Ascending aorta (tissue), 2 donors: Measurements from ENCODE around the gene C5orf24. TPM values are rescaled to one million over a fixed set of nuclear protein-coding genes. Genes with fewer than 3 reads are reported as not detected.
A peak's percentile ranks its signal among the peaks of the same experiment; 100 is the strongest.

Source experiments
- DNase-seq, 2 donors: peaks; one replicate each; pipeline ENCODE4 v3.0.0-alpha.2; 2019; ENCODE audit warnings: low spot score in 2 of 2
- H3K27ac ChIP-seq, 2 donors: fragments of 200-600 bp; sonication (generic); one replicate each; pipeline ENCODE4 v1.5.1; 2016 to 2017; ENCODE audit warnings: mild to moderate bottlenecking in 1 of 2
- H3K27me3 ChIP-seq: fragments of 200-600 bp; sonication (generic); one replicate; pipeline ENCODE4 v1.5.1; 2017
- H3K36me3 ChIP-seq, 2 donors: fragments of 200-600 bp; sonication (generic); one replicate each; pipeline ENCODE4 v1.5.1; 2016
- H3K4me1 ChIP-seq, 2 donors: fragments of 200-600 bp; sonication (generic); one replicate each; pipeline ENCODE4 v1.5.1; 2016 to 2017; ENCODE audit warnings: mild to moderate bottlenecking in 1 of 2
- H3K4me3 ChIP-seq, 2 donors: fragments of 200-600 bp; sonication (generic); one replicate each; pipeline ENCODE4 v1.5.1; 2016 to 2017; ENCODE audit warnings: mild to moderate bottlenecking in 1 of 2
- H3K9me3 ChIP-seq, 2 donors: fragments of 200-600 bp; sonication (generic); one replicate each; pipeline ENCODE4 v1.5.1; 2016
- CTCF ChIP-seq, 3 experiments: fragments of 200-600 bp in 2 of 3; fragments of 450-650 bp in 1 of 3; sonication (generic) in 2 of 3; IDR thresholded peaks; one replicate each; pipeline ENCODE4 v1.5.1; 2016 to 2019; ENCODE audit warnings: antibody characterized with exemption in 3 of 3, mild to moderate bottlenecking in 1 of 3, moderate library complexity in 1 of 3
- intact Hi-C: fragments of 100-400 bp; cut with DNase I; formaldehyde crosslinking; loops from one replicate; pipeline ENCODE4 v1.15.1; 2023
- total RNA-seq: library from RNA; depleted of rRNA; stranded (reverse); fragments of >200 nt; gene quantifications from one replicate; pipeline ENCODE4 v1.1.0, GENCODE V29; 2016

The C5orf24 gene
- total RNA-seq, 1 donor from 2014 or later = 36.5 TPM

GRCh38 chr5:134905246-134905996 lies 59.7 kb downstream of the C5orf24 start:
- Histone ChIP-seq H3K9me3 (no peaks in the 10 kb centered on the region), H3K36me3 (peaks cover 4 to 6% of the 10 kb centered on the region in 2 donors), H3K27ac (peak overlapping the region; percentile 96), H3K4me3 (peak overlapping the region; percentile 85 to 97), H3K4me1 (no peaks in the 10 kb centered on the region), H3K27me3 (no peaks in the 10 kb centered on the region)
- peak; percentile 67 to 72 (median 68) for TF ChIP-seq CTCF (IDR thresholded peaks at IDR 0.05)
- intact Hi-C loops = loop anchor here (2.0 to 10.0 kb wide), 2 partner anchors 167 to 531 kb away; partner anchors contain the start of genes CAMLG and UBE2B
- DNase-seq = peak in 1 of 2 donors; percentile 73

DNA sequence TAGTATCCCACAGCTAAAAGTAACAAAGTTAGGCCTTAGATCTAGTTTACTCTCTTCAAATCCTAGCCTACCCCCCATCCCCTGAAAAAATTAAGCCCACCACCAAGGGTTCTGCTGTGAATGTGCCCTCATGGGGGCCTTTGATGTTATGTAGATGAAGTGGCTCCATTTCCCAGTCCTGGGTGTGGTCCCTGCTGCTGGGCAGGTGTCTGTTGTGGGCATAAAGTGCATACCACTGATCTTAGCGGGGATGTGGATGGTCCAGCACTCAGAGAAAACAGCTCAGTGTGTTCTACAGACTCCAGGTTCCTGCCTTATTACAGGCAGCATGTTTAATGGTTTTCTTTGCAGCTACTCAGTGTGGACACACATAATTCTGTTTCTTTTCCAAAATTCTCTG lies 61.0 kb downstream of the C5orf24 start:
- no peaks in the 10 kb centered on the region for H3K4me1 ChIP-seq
- DNase-seq = no peak
- H3K27me3 ChIP-seq = no peaks in the 10 kb centered on the region
- no peak overlapping the region for H3K4me3 ChIP-seq
- no peaks in the 10 kb centered on the region for H3K9me3 ChIP-seq
- peaks cover 7 to 14% of the 10 kb centered on the region in 2 donors for H3K36me3 ChIP-seq
- intact Hi-C loops = loop anchor here (10.0 kb wide), 1 partner anchor 532 kb away; the partner anchor contains the start of gene UBE2B
- no peak overlapping the region for H3K27ac ChIP-seq
- TF ChIP-seq CTCF (IDR thresholded peaks at IDR 0.05) = no peak

Other genes with a start within 250 kb of the C5orf24 start
- 11.6 TPM for gene SAR1B, start 213.1 kb upstream of the C5orf24 start, total RNA-seq
- gene SEC24A, start 197.2 kb upstream of the C5orf24 start, total RNA-seq = 21.2 TPM
- gene CAMLG, start 107.4 kb upstream of the C5orf24 start, total RNA-seq = 12.6 TPM
- 84.1 TPM for gene DDX46, start 87.2 kb upstream of the C5orf24 start, total RNA-seq
- gene TXNDC15, start 28.4 kb downstream of the C5orf24 start, total RNA-seq = 211 TPM
- 7.6 TPM for gene PCBD2, start 59.2 kb downstream of the C5orf24 start, total RNA-seq
- not detected for gene CATSPER3, start 121.9 kb downstream of the C5orf24 start, total RNA-seq
- 23.8 TPM for gene PITX1, start 188.3 kb downstream of the C5orf24 start, total RNA-seq